Astrocyte of the spinal cord (primary cell): Measurements from ENCODE around the gene EVL.

Source experiments
- DNase-seq: peaks from one replicate; pipeline ENCODE4 v3.0.0; 2011; ENCODE audit warnings: low read depth, low spot score
- H3K4me3 ChIP-seq: 2 replicates; pipeline ENCODE4 v1.5.1; 2011; ENCODE audit warnings: low read depth, mild to moderate bottlenecking, low read length, moderate library complexity
- CTCF ChIP-seq: IDR thresholded peaks from 2 replicates; pipeline ENCODE4 v1.5.1; 2012; ENCODE audit warnings: low read depth, mild to moderate bottlenecking, low read length, inconsistent platforms
- in situ Hi-C: cut with HindIII; loops from 2 replicates; pipeline ENCODE4 v1.10.0; 2017; ENCODE audit warnings: low sequenced_read_pairs

The EVL gene

GRCh38 chr14:100047600-100047999 lies 17.6 kb upstream of the EVL start:
- no peak for TF ChIP-seq CTCF
- no peak for DNase-seq
- in situ Hi-C loops = no loop called here
- no peak overlapping the region for H3K4me3 ChIP-seq

GRCh38 chr14:100048786-100049185 lies 16.4 kb upstream of the EVL start:
- DNase-seq = no peak
- in situ Hi-C loops = no loop called here
- TF ChIP-seq CTCF = no peak
- H3K4me3 ChIP-seq = no peak overlapping the region

GRCh38 chr14:100049220-100049619 lies 16.0 kb upstream of the EVL start:
- in situ Hi-C loops = no loop called here

GRCh38 chr14:100051103-100051502 lies 14.1 kb upstream of the EVL start:
- no peak overlapping the region for H3K4me3 ChIP-seq
- no peak for TF ChIP-seq CTCF
- no peak for DNase-seq
- in situ Hi-C loops = no loop called here

More at GRCh38 chr14:100049220-100049619, 16.0 kb upstream of the EVL start:
- TF ChIP-seq CTCF = no peak
- no peak overlapping the region for H3K4me3 ChIP-seq
- peak; percentile 59 for DNase-seq

GRCh38 chr14:100051543-100051942 lies 13.7 kb upstream of the EVL start:
- in situ Hi-C loops = no loop called here

GRCh38 chr14:100052819-100053218 lies 12.4 kb upstream of the EVL start:
- no peak overlapping the region for H3K4me3 ChIP-seq
- in situ Hi-C loops = no loop called here
- no peak for TF ChIP-seq CTCF
- DNase-seq = no peak

More at GRCh38 chr14:100051543-100051942, 13.7 kb upstream of the EVL start:
- H3K4me3 ChIP-seq = no peak overlapping the region
- DNase-seq = no peak
- no peak for TF ChIP-seq CTCF

GRCh38 chr14:100054316-100055075 lies 10.7 kb upstream of the EVL start:
- H3K4me3 ChIP-seq = no peak overlapping the region
- in situ Hi-C loops = no loop called here
- no peak for TF ChIP-seq CTCF
- DNase-seq = no peak
